ENCODE results near the gene RASGRP1. TPM values are rescaled to one million over a fixed set of nuclear protein-coding genes. Genes with fewer than 3 reads are reported as not detected.

The RASGRP1 gene
- total RNA-seq, 4 donors from 2014 or later, result 0.22 to 2.1 (median 1.3) TPM

DNA sequence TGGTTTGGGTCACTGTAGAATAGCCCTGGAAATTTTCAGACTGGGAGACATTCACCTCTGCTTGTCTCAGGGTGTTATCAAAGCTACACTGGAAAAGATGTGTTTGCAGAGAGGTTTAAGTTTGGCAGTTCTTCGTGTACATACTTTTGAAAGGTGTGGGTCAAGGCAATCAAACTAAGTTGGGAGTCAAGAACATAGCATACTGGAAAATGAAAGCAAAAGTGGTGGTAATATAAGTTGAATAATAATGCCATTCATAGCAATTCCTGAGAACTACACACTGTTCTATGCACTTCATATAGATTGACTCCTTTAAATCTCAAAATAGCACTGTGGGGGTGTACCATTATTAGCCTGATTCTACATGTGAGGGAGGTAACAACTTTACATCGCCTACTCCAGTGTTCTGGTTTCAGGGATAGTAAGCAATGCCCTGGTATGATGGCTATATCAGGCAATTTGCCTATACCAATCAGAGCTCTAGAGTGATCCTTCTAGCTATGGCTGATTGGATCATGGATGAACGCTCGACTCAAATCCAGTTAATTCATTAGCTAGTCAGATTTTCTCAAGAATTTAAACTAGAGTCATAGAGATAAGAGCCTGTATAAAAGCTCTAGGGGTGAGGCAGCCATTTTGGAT lies 44.6 kb upstream of the RASGRP1 start:
- no peak for DNase-seq (ENCODE audit: low spot score in 2 of 2)
- 72 to 82% methylated on average over 4 of the region's 4 CpGs for WGBS, 2 donors
- H3K4me1 ChIP-seq, result no peaks in the 10 kb centered on the region

DNA sequence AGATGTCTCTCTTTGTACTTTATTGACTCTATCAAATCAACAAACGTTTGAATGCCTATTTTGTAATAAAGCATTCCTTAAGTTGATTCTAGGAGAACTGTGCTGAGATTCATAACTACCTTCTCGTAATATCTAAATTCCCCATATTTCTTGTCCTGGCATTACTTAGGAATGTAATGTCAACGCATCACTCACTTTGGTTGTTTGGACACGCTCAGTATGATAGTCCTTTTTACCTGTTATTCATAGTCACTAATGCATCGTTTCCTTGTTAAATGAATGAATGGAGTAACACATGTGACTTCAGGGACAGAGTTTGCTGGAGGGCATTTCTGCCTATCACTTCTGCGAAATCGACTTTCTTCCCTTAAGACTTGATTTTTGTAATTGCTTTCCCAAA lies 44.1 kb upstream of the RASGRP1 start:
- H3K27ac ChIP-seq, result no peak overlapping the region
- TF ChIP-seq POLR2A (IDR thresholded peaks at IDR 0.05), result no peak
- TF ChIP-seq, protein P1, sequence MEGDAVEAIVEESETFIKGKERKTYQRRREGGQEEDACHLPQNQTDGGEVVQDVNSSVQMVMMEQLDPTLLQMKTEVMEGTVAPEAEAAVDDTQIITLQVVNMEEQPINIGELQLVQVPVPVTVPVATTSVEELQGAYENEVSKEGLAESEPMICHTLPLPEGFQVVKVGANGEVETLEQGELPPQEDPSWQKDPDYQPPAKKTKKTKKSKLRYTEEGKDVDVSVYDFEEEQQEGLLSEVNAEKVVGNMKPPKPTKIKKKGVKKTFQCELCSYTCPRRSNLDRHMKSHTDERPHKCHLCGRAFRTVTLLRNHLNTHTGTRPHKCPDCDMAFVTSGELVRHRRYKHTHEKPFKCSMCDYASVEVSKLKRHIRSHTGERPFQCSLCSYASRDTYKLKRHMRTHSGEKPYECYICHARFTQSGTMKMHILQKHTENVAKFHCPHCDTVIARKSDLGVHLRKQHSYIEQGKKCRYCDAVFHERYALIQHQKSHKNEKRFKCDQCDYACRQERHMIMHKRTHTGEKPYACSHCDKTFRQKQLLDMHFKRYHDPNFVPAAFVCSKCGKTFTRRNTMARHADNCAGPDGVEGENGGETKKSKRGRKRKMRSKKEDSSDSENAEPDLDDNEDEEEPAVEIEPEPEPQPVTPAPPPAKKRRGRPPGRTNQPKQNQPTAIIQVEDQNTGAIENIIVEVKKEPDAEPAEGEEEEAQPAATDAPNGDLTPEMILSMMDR (IDR thresholded peaks at IDR 0.05), result no peak
- no peak for TF ChIP-seq EP300 (IDR thresholded peaks at IDR 0.05)
- 76 to 80% methylated on average over 7 of the region's 7 CpGs for WGBS, 2 donors
- H3K27me3 ChIP-seq, result no peaks in the 10 kb centered on the region
- H3K9me3 ChIP-seq, result no peaks in the 10 kb centered on the region
- no peak overlapping the region for H3K4me3 ChIP-seq
- H3K4me1 ChIP-seq, result no peaks in the 10 kb centered on the region
- H3K36me3 ChIP-seq, result no peaks in the 10 kb centered on the region
- DNase-seq (ENCODE audit: low spot score in 2 of 2), result no peak

More for the DNA sequence above, 44.6 kb upstream of the RASGRP1 start:
- Histone ChIP-seq H3K27ac (no peak overlapping the region), H3K27me3 (no peaks in the 10 kb centered on the region), H3K36me3 (no peaks in the 10 kb centered on the region), H3K9me3 (no peaks in the 10 kb centered on the region), H3K4me3 (no peak overlapping the region)
- TF ChIP-seq, protein P1 (IDR thresholded peaks at IDR 0.05), result no peak
- TF ChIP-seq POLR2A (IDR thresholded peaks at IDR 0.05), result no peak
- TF ChIP-seq EP300 (IDR thresholded peaks at IDR 0.05), result no peak

DNA sequence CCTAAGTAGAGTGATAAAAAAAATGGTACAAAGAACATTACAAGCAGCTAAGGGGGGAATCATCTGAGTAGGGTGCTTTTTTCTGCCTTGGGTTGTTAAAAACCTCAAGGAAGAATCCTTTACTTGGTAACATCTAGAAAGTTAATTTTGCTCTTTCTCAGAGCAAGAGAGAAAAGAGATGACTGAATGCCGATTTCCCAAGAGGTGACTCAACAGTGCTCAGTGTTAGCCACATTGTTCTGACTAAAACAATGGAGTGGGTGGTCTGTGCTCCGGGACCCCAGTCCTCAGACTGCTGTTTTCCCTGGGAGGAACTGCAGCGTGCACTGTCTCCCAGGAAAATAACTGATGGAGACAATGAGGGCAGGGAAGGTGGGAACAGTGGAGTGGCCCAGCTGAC lies 41.1 kb upstream of the RASGRP1 start:
- Histone ChIP-seq H3K27me3 (no peaks in the 10 kb centered on the region), H3K36me3 (no peaks in the 10 kb centered on the region), H3K4me3 (no peak overlapping the region), H3K4me1 (peaks cover 0 to 6% (median 0%) of the 10 kb centered on the region in 4 donors), H3K9me3 (no peaks in the 10 kb centered on the region), H3K27ac (no peak overlapping the region)
- 44 to 47% methylated on average over 3 of the region's 3 CpGs for WGBS, 2 donors
- TF ChIP-seq POLR2A (IDR thresholded peaks at IDR 0.05) (no peak), EP300 (IDR thresholded peaks at IDR 0.05) (no peak)
- TF ChIP-seq, protein P1 (IDR thresholded peaks at IDR 0.05), result no peak
- DNase-seq (ENCODE audit: low spot score in 2 of 2), result no peak

DNA sequence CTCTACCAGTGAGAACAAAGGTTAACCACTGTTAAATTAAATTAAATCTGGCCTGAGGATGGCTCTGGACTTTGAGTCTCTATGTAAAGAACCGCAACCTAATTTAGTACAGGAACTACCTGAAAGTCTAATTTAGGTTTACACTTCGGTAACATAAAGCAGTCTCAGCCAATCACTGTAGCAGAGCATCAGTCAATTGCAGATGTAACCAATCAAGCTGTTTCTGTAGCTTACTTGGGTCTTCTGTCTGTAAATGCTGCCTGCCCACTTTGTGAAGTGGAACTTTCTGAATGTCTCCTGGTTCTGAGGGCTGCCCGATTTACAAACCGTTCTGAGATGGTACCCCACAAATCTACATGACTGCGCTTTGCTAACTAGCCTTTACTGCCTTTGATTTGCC lies 39.1 kb upstream of the RASGRP1 start:
- no peaks in the 10 kb centered on the region for H3K27me3 ChIP-seq
- TF ChIP-seq EP300 (IDR thresholded peaks at IDR 0.05) (no peak), POLR2A (IDR thresholded peaks at IDR 0.05) (no peak)
- TF ChIP-seq, protein P1 (IDR thresholded peaks at IDR 0.05), result no peak
- no peak overlapping the region for H3K4me3 ChIP-seq
- no peak overlapping the region for H3K27ac ChIP-seq
- no peaks in the 10 kb centered on the region for H3K9me3 ChIP-seq
- no peak for DNase-seq (ENCODE audit: low spot score in 2 of 2)
- H3K36me3 ChIP-seq, result no peaks in the 10 kb centered on the region
- peaks cover 0 to 6% (median 0%) of the 10 kb centered on the region in 4 donors for H3K4me1 ChIP-seq
- 98% methylated on average over 5 of the region's 5 CpGs for whole genome bisulfite sequencing, 2 donors

DNA sequence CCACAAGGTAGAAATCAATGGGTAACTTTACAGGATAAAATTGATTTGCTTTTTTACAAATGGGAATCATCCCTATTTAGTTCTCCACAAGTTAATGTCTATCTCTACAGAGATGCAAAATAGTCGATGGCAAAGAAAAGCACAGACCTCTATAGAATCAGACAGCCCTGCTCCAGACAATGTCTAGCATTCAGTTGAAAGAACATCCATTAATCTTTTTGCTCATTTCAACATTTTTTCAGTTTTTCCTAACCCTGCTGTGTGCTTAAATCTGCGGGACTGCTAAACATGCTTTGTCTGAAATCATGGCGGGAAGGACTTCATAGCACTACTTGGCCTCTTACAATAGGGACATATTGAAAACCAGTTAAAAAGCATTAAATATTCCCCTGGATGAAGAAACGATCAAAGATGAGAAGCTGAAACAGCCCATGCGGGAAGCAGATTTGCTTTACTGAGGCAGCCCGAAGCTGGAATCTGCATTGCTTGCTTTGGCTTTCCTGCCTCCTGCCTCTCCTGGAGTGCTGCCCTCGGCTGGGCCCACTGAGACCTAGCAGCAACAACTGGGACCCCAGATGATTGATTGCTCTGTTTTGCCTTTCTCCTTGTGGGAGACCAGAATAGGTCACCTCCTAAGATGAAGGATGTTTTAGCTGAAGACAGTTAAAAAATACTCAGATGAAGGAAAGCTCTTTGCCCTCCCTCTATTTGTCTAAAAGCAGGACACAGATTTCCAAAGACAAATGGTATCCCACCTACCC lies 38.5 kb upstream of the RASGRP1 start:
- no peak for DNase-seq (ENCODE audit: low spot score in 2 of 2)
- 32 to 38% methylated on average over 7 of the region's 7 CpGs for WGBS, 2 donors
- Histone ChIP-seq H3K4me1 (peaks cover 0 to 6% (median 0%) of the 10 kb centered on the region in 4 donors), H3K4me3 (no peak overlapping the region), H3K9me3 (no peaks in the 10 kb centered on the region), H3K27ac (no peak overlapping the region), H3K36me3 (no peaks in the 10 kb centered on the region), H3K27me3 (no peaks in the 10 kb centered on the region)
- no peak for TF ChIP-seq POLR2A (IDR thresholded peaks at IDR 0.05)
- TF ChIP-seq, protein P1 (IDR thresholded peaks at IDR 0.05), result no peak
- no peak for TF ChIP-seq EP300 (IDR thresholded peaks at IDR 0.05)

Measured in tibial nerve (tissue), 4 donors.